H54 (cell line): Measurements from ENCODE around the gene NUDT19.
"Not testable (repeated sequence)": the region's sequence is repeated elsewhere in the genome, so short reads cannot be mapped to it uniquely, and the experiment has no call there.

Experiments used
- DNase-seq: peaks from one replicate; pipeline ENCODE4 v3.0.0; 2011; ENCODE audit warnings: low spot score, mixed read lengths; ENCODE audit not compliant: insufficient read length
- FAIRE-seq: peaks from 3 replicates; lab custom pipeline; 2011; peaks lifted over from hg19 to GRCh38; lab: Jason Lieb, UNC
- POLR2A ChIP-seq: IDR thresholded peaks from 2 replicates; pipeline ENCODE4 v1.6.1; 2011; ENCODE audit warnings: low read depth, mild to moderate bottlenecking, low read length

NUDT19 gene

DNA sequence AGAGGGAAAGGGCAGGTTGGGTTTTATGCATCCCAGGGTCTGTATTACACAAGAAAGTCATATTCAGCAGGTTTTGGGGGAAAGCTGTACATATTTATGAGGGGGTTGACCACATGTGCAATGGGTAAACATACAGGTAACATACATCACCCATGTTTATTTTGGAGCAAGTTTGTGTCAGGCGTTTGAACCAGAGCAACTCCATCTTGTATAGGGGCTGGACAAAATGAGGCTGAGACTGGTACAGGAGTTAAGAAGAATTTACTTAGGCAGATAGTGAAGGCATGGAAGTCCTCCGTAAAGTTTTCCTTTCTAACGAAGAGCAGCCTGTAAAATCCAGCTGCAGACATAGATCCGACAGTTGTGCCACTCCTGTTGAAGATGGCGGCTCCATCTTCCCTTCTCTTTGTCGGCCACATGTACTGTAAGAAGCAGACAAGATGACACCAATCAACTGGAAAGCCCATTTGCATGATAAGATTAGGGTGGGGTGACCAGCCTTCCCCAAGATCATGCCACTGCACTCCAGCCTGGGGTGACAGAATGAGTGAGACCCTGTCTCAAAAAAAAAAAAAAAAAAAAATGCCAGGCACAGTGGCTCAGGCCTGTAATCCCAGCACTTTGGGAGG lies 4.7 kb upstream of the NUDT19 start:
- no peak for TF ChIP-seq POLR2A
- no peak for FAIRE-seq

DNA sequence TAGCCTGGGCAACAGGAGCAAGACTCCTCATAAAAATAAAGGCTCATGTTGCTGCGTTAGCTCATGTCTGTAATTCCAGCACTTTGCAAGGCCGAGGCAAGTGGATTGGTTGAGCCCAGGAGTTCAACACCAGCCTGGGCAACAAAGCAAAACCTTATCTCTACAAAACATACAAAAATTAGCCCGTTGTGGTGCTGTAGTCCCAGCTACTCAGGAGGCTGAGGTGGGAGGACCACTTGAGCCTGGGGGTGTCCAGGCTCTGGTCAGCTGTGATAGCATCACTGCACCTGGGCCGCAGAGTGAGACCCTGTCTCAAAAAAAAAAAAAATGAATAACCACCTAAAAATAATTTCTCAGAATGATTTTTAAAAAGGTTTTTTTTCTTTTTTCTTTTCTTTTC lies 3.9 kb upstream of the NUDT19 start:
- no peak for FAIRE-seq
- no peak for TF ChIP-seq POLR2A

More for the DNA sequence above, 4.7 kb upstream of the NUDT19 start:
- DNase-seq: no peak

DNA sequence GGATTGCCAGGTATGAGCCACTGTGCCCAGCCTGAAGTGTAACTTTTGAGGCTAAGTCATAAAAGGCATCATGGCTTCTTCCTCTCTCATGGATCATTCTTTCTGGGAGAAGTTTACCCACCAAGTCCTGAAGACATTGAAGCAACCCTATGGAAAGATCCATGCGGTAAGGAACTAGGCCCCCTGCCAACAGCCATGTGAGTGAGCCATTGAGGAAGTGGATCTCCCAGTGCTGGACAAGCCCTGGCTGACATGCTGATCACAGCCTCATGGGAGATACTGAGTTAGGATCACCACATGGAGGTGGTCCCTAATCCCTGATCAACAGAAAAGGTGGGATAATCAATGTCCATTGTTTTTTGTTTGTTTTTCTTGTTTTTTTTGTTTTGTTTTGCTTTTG lies 3.3 kb upstream of the NUDT19 start:
- FAIRE-seq (no peak), DNase-seq (no peak)
- TF ChIP-seq POLR2A: no peak

More for the DNA sequence above, 3.9 kb upstream of the NUDT19 start:
- no peak for DNase-seq

DNA sequence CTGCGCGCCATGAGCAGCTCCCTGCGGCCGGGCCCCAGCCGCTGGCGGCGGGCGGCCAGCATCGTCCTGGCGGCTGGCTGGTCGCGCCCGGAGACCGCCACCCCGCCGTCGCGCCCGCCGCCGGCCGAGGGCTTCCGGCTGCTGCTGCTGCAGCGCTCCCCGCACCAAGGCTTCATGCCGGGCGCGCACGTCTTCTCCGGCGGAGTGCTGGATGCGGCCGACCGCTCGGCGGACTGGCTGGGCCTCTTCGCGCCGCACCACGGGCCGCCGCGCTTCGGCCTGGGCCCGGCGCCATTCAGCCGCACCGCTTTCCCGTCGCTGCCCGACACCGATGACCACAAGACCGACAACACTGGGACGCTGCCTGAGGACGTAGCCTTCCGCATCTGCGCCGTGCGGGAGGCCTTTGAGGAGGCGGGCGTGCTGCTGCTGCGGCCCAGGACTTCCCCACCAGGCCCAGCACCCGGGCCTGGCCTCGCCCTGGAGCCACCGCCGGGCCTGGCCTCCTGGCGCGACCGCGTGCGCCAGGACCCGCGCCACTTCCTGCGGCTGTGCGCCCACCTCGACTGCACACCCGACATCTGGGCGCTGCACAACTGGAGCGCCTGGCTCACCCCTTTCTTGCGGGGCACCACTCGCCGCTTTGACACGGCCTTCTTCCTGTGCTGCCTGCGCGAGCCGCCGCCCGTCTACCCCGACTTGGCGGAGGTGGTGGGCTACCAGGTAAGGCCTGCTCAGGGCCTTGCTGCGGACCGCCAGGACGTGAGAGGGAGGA lies 518 bp downstream of the NUDT19 start:
- TF ChIP-seq POLR2A: no peak
- DNase-seq: peak; percentile 46
- no peak for FAIRE-seq

DNA sequence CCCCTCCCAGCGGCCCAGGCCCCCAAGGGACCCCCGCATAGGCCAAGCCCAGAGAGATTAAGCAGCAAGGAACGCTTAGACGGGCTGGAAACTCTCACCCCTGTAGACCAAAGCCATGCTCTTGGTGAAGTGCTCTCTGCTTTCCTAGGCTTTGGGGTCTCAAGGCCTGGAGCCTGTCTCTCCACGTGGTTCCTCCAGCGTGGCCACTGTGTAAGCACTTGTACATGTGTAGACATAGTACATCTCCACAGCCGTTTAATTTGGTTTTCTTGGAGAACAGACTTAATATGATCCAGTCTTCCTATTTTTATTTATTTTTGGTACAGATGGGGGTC lies 1.1 kb downstream of the NUDT19 start:
- DNase-seq: no peak
- TF ChIP-seq POLR2A: no peak
- no peak for FAIRE-seq

DNA sequence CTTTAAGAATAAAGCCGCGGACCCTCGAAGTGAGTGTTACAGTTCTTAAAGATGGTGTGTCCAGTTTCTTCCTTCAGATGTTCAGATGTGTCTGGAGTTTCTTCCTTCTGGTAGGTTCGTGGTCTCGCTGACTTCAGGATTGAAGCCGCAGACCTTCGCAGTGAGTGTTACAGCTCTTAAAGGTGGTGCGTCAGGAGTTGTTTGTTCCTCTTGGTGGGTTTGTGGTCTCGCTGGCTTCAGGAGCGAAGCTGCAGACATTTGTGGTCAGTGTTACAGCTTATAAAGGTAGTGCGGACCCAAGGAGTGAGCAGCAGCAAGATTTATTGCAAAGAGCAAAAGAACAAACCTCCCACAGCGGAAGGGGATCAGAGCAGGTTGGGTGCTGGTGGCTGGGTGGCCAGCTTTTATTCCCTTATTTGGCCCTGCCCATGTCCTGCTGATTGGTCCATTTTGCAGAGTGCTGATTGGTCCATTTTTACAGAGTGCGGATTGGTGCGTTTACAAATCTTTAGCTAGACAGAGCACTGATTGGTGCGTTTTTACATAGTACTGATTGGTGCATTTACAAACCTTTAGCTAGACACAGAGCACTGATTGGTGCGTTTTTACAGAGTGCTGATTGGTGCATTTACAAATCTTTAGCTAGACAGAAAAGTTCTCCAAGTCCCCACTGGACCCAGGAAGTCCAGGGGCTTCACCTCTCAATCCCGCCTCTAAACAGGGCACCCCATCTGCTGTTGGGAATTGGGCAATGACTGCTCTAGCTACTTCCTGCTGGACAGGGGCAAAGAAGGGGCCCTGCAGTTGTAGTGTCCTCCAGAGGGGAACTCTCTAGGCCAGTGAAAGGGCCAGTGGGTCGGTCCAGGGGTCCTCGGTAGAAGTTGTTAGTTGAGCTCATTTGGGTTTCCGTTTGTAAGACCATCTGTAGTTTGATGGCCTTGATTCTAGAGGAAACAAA lies 1.8 kb downstream of the NUDT19 start:
- FAIRE-seq, DNase-seq: not testable (repeated sequence)

GRCh38 chr19:32694316-32694715 lies 2.7 kb downstream of the NUDT19 start:
- FAIRE-seq, DNase-seq: not testable (repeated sequence)

DNA sequence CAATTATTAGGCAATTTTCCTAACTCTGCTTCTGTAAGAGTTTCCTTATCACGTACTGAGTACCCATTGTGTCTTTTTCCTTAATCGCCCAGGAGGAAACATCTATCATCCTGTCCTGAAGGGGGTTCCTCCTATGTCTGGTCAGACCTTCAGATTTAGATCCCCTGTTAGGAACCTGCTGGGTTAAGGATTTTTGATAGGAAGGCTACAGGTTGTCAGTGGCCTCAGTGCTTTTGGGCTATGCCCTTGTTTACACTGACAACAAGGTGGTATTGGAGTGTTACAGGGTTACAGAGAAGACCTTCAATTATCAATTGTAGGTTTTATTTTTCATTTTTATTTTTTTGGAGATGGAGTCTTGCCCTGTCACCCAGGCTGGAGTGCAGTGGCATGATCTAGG lies 3.2 kb downstream of the NUDT19 start:
- DNase-seq, FAIRE-seq: not testable (repeated sequence)

- not testable (repeated sequence) for FAIRE-seq, DNase-seq
These were observed 3.9 kb downstream of the NUDT19 start for GRCh38 chr19:32695506-32695905.

GRCh38 chr19:32696771-32697170 lies 5.2 kb downstream of the NUDT19 start:
- not testable (repeated sequence) for FAIRE-seq

DNA sequence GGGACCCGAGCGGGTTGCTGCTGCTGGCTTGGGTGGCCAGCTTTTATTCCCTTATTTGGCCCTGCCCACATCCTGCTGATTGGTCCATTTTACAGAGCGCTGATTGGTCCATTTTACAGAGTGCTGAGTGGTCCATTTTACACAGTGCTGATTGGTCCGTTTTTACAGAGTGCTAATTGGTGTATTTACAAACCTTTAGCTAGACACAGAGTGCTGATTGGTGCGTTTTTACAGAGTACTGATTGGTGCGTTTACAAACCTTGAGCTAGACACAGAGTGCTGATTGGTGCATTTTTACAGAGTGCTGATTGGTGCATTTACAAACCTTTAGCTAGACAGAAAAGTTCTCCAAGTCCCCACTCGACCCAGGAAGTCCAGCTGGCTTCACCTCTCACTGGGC lies 8.5 kb downstream of the NUDT19 start:
- FAIRE-seq: not testable (repeated sequence)

More at GRCh38 chr19:32696771-32697170, 5.2 kb downstream of the NUDT19 start:
- not testable (repeated sequence) for DNase-seq

GRCh38 chr19:32702010-32702409 lies 10.4 kb downstream of the NUDT19 start:
- no peak for FAIRE-seq
- DNase-seq: no peak
- TF ChIP-seq POLR2A: no peak

More for the DNA sequence above, 8.5 kb downstream of the NUDT19 start:
- DNase-seq: not testable (repeated sequence)

DNA sequence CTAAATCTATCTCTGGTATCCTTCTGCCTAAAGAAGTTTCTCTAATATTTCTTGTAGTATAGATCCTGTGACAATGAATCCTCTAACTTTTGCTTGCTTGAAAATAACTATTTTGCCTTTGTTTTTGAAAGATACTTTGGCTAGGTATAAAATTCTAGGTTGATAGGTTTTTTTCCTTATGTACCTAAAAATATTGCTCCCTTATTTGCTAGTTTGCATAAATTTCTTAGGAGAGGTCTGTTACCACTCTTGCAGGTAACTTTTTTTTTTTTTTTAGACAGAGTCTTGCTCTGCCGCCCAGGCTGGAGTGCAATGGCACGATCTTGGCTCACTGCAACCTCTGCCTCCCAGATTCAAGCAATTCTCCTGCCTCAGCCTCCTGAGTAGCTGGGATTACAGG lies 12.4 kb downstream of the NUDT19 start:
- FAIRE-seq, DNase-seq: not testable (repeated sequence)

- no peak for TF ChIP-seq POLR2A
- FAIRE-seq (no peak), DNase-seq (no peak)
These were observed 16.8 kb downstream of the NUDT19 start for GRCh38 chr19:32708457-32708856.
